Hepatocyte (in vitro differentiated cells): Measurements from ENCODE around the gene KCNMA1. TPM values are rescaled to one million over a fixed set of nuclear protein-coding genes. Genes with fewer than 3 reads are reported as not detected.

Experiments
- DNase-seq: peaks from one replicate; pipeline ENCODE4 v3.0.0-alpha.2; 2016; ENCODE audit warnings: low spot score
- H2AFZ ChIP-seq: fragments of 200-600 bp; sonication (generic); 2 replicates; pipeline ENCODE4 v1.6.0; 2016; ENCODE audit warnings: antibody characterized with exemption, mild to moderate bottlenecking
- H3K27ac ChIP-seq: fragments of 200-600 bp; sonication (generic); 2 replicates; pipeline ENCODE4 v1.5.1; 2016; ENCODE audit warnings: mild to moderate bottlenecking
- H3K27me3 ChIP-seq: fragments of 200-600 bp; sonication (generic); 2 replicates; pipeline ENCODE4 v1.6.1; 2016
- H3K36me3 ChIP-seq: fragments of 200-600 bp; sonication (generic); replicated peaks from 2 replicates; pipeline ENCODE4 v1.5.1; 2016; ENCODE audit warnings: low read depth; ENCODE audit not compliant: insufficient read depth
- H3K4me1 ChIP-seq: fragments of 200-600 bp; sonication (generic); 2 replicates; pipeline ENCODE4 v1.5.1; 2016; ENCODE audit warnings: mild to moderate bottlenecking, moderate library complexity; ENCODE audit not compliant: insufficient read depth
- H3K4me2 ChIP-seq: fragments of 200-600 bp; sonication (generic); 2 replicates; pipeline ENCODE4 v1.6.0; 2016
- H3K4me3 ChIP-seq: fragments of 200-600 bp; sonication (generic); 2 replicates; pipeline ENCODE4 v1.5.1; 2016; ENCODE audit warnings: mild to moderate bottlenecking
- H3K79me2 ChIP-seq: fragments of 200-600 bp; sonication (generic); 2 replicates; pipeline ENCODE4 v1.6.0; 2017; ENCODE audit warnings: mild to moderate bottlenecking
- H3K9me2 ChIP-seq: fragments of 200-600 bp; sonication (generic); replicated peaks from 2 replicates; pipeline ENCODE4 v1.6.0; 2017; ENCODE audit warnings: mild to moderate bottlenecking; ENCODE audit not compliant: insufficient read depth
- H3K9me3 ChIP-seq: fragments of 200-600 bp; sonication (generic); 2 replicates; pipeline ENCODE4 v1.5.1; 2016; ENCODE audit warnings: low read depth, mild to moderate bottlenecking
- H4K20me1 ChIP-seq: fragments of 200-600 bp; sonication (generic); 2 replicates; pipeline ENCODE4 v1.6.0; 2016; ENCODE audit warnings: mild to moderate bottlenecking; ENCODE audit not compliant: insufficient read depth, poor library complexity, severe bottlenecking
- CTCF ChIP-seq: fragments of 200-600 bp; sonication (generic); IDR thresholded peaks from 2 replicates; pipeline ENCODE4 v1.5.1; 2016; ENCODE audit warnings: antibody characterized with exemption, mild to moderate bottlenecking; ENCODE audit not compliant: poor library complexity
- EZH2 ChIP-seq: fragments of 200-600 bp; sonication (generic); IDR thresholded peaks from 2 replicates; pipeline ENCODE4 v1.6.1; 2016; ENCODE audit warnings: antibody characterized with exemption, mild to moderate bottlenecking, borderline replicate concordance
- EZH2phosphoT487 ChIP-seq: fragments of 200-600 bp; sonication (generic); IDR thresholded peaks from one replicate; pipeline ENCODE4 v1.6.1; 2018; ENCODE audit warnings: antibody characterized with exemption, mild to moderate bottlenecking, low read depth, moderate library complexity; ENCODE audit not compliant: unreplicated experiment, severe bottlenecking
- WGBS: methylation state at CpG from one replicate; pipeline ENCODE4 v1.1.6; 2016; ENCODE audit warnings: low lambda C conversion rate; ENCODE audit errors: missing lambda C conversion rate; 5-methylcytosine and 5-hydroxymethylcytosine counted together
- polyA plus RNA-seq: library from polyadenylated mRNA; unstranded; fragments of >200 nt; fragmentation: Nextera tagmentation; extraction: Ambion mirVana; gene quantifications from 2 replicates; pipeline ENCODE4 v1.2.1, GENCODE V29; 2016
- total RNA-seq: library from RNA; depleted of rRNA; stranded (reverse); fragments of >200 nt; gene quantifications from 2 replicates; pipeline ENCODE4 v1.2.3, GENCODE V29; 2014

Gene KCNMA1
- total and polyA plus RNA-seq, 2 experiments from 2014 or later = 42.6 to 73.3 TPM

GRCh38 chr10:77584938-77585337 lies 52.7 kb downstream of the KCNMA1 start:
- no peaks in the 10 kb centered on the region for H3K36me3 ChIP-seq
- peaks cover 17% of the 10 kb centered on the region for H3K79me2 ChIP-seq
- no peak overlapping the region for H3K4me3 ChIP-seq
- TF ChIP-seq CTCF = no peak
- no peak for TF ChIP-seq EZH2phosphoT487
- TF ChIP-seq EZH2 = no peak
- H3K27ac ChIP-seq = no peak overlapping the region
- H4K20me1 ChIP-seq = no peaks in the 10 kb centered on the region
- H3K9me2 ChIP-seq = no peaks in the 10 kb centered on the region
- no peaks in the 10 kb centered on the region for H3K27me3 ChIP-seq
- no peak overlapping the region for H2AFZ ChIP-seq
- H3K4me1 ChIP-seq = peaks cover 17% of the 10 kb centered on the region
- 89% methylated on average over 6 of the region's 6 CpGs for WGBS
- no peak overlapping the region for H3K4me2 ChIP-seq
- DNase-seq = no peak
- H3K9me3 ChIP-seq = no peaks in the 10 kb centered on the region

- Histone ChIP-seq H3K9me2 (no peaks in the 10 kb centered on the region), H2AFZ (no peak overlapping the region), H3K79me2 (peaks cover 12% of the 10 kb centered on the region), H3K27ac (no peak overlapping the region), H3K4me1 (peaks cover 14% of the 10 kb centered on the region), H3K4me2 (no peak overlapping the region), H3K9me3 (no peaks in the 10 kb centered on the region), H3K27me3 (no peaks in the 10 kb centered on the region), H3K4me3 (no peak overlapping the region), H3K36me3 (no peaks in the 10 kb centered on the region), H4K20me1 (no peaks in the 10 kb centered on the region)
- no peak for TF ChIP-seq EZH2
- no peak for TF ChIP-seq CTCF
- TF ChIP-seq EZH2phosphoT487 = no peak
- DNase-seq = no peak
These were observed 54.1 kb downstream of the KCNMA1 start for GRCh38 chr10:77583527-77583926.

- Histone ChIP-seq H3K79me2 (peaks cover 9% of the 10 kb centered on the region), H3K27ac (no peak overlapping the region), H3K9me2 (no peaks in the 10 kb centered on the region), H3K36me3 (no peaks in the 10 kb centered on the region), H3K27me3 (no peaks in the 10 kb centered on the region), H4K20me1 (no peaks in the 10 kb centered on the region), H3K4me3 (no peak overlapping the region), H3K4me2 (no peak overlapping the region), H2AFZ (no peak overlapping the region), H3K9me3 (no peaks in the 10 kb centered on the region), H3K4me1 (peaks cover 5% of the 10 kb centered on the region)
- WGBS = 87% methylated on average over 4 of the region's 4 CpGs
- TF ChIP-seq EZH2phosphoT487 (no peak), CTCF (no peak), EZH2 (no peak)
- DNase-seq = peak; percentile 53
These were observed 54.9 kb downstream of the KCNMA1 start for GRCh38 chr10:77582710-77583115.

- TF ChIP-seq EZH2 (no peak), EZH2phosphoT487 (no peak), CTCF (no peak)
- no peak for DNase-seq
- no peaks in the 10 kb centered on the region for H4K20me1 ChIP-seq
- no peak overlapping the region for H3K4me3 ChIP-seq
- H3K36me3 ChIP-seq = no peaks in the 10 kb centered on the region
- no peak overlapping the region for H3K4me2 ChIP-seq
- H3K4me1 ChIP-seq = no peaks in the 10 kb centered on the region
- H2AFZ ChIP-seq = no peak overlapping the region
- H3K9me2 ChIP-seq = no peaks in the 10 kb centered on the region
- 96% methylated on average over 4 of the region's 4 CpGs for WGBS
- no peaks in the 10 kb centered on the region for H3K27me3 ChIP-seq
- H3K9me3 ChIP-seq = no peaks in the 10 kb centered on the region
- H3K79me2 ChIP-seq = peaks cover 9% of the 10 kb centered on the region
- H3K27ac ChIP-seq = no peak overlapping the region
These were observed 55.9 kb downstream of the KCNMA1 start for GRCh38 chr10:77581738-77582137.
